ENCODE data around the gene NOS1AP. TPM values are rescaled to one million over a fixed set of nuclear protein-coding genes. Genes with fewer than 3 reads are reported as not detected.

NOS1AP gene
- total and polyA plus RNA-seq, 2 donors (not counting 3 experiments of a cell fraction or from before 2014, with no cell fraction given): 1.3 to 5.4 TPM

DNA sequence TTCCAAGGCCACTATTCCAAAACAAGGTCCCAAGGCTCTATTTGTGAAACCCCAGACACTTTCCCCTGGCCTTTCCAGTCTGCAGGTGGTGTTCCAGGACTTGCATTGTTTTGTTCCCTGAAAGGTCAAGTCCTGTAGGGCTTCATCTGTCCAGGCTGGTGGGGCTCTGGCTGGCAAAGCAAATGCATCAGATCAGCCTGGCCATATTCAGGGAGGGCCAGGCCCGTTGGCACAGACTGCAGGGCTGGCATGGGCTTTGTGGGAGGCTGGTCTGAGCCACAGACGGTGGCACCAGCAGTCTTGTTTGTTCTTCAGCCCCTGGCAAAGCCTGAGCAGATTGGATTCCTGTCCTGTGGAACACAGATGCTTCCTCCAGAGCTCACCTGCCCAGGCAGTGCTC, 214.2 kb downstream of the NOS1AP start:
- TF ChIP-seq JUN (IDR thresholded peaks at IDR 0.05; ENCODE audit: borderline replicate concordance, insufficient read depth, insufficient read length, low read depth): no peak
- no peak for TF ChIP-seq POLR2AphosphoS5 (IDR thresholded peaks at IDR 0.05; ENCODE audit: insufficient read depth, low read depth, low read length)
- TF ChIP-seq FOS (IDR thresholded peaks at IDR 0.05; ENCODE audit: borderline replicate concordance, insufficient read depth, low read length): no peak
- TF ChIP-seq, protein P1, sequence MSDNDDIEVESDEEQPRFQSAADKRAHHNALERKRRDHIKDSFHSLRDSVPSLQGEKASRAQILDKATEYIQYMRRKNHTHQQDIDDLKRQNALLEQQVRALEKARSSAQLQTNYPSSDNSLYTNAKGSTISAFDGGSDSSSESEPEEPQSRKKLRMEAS (IDR thresholded peaks at IDR 0.05; ENCODE audit: insufficient read depth, insufficient read length): no peak
- TF ChIP-seq MYC (IDR thresholded peaks at IDR 0.05; ENCODE audit: low read depth, low read length): no peak
- TF ChIP-seq EZH2 (IDR thresholded peaks at IDR 0.05; ENCODE audit: borderline replicate concordance, low read depth, low read length, severe bottlenecking): no peak
- TF ChIP-seq CTCF (IDR thresholded peaks at IDR 0.05; ENCODE audit: extremely low read depth in 1 of 2, insufficient read depth in 1 of 2, low read depth in 1 of 2, low read length in 2 of 2): no peak
- no peak for TF ChIP-seq POLR2A (IDR thresholded peaks at IDR 0.05; ENCODE audit: low read depth, low read length)
- H4K20me1 ChIP-seq (replicated peaks; ENCODE audit: control insufficient read depth, extremely low read depth, insufficient read depth, low read length): no peaks in the 10 kb centered on the region
- H3K27me3 ChIP-seq (ENCODE audit: control insufficient read depth in 2 of 2, insufficient read depth in 2 of 2, low read length in 2 of 2): no peaks in the 10 kb centered on the region
- no peaks in the 10 kb centered on the region for H3K9me1 ChIP-seq (replicated peaks; ENCODE audit: control insufficient read depth, extremely low read depth, insufficient read depth, low read length)
- POLR2A ChIA-PET: no interaction called here
- H3K4me2 ChIP-seq (ENCODE audit: insufficient read depth, low read length): no peak overlapping the region
- H3K79me2 ChIP-seq (ENCODE audit: control insufficient read depth, insufficient read depth, low read length): no peaks in the 10 kb centered on the region
- H3K27ac ChIP-seq (ENCODE audit: insufficient read depth, low read depth, low read length): no peak overlapping the region
- H3K9ac ChIP-seq (replicated peaks; ENCODE audit: extremely low read depth, insufficient read depth, low read length): no peak overlapping the region
- no peak overlapping the region for H3K4me3 ChIP-seq (replicated peaks in 1 of 3; ENCODE audit: insufficient read depth in 1 of 3, low read depth in 1 of 3, low read length in 3 of 3)
- intact Hi-C loops (cut with micrococcal nuclease): no loop called here
- no peak for FAIRE-seq
- no peak overlapping the region for H2AFZ ChIP-seq (ENCODE audit: low read depth, low read length)
- no peaks in the 10 kb centered on the region for H3K4me1 ChIP-seq (ENCODE audit: control insufficient read depth, extremely low read depth, insufficient read depth, low read length)
- no peaks in the 10 kb centered on the region for H3K9me3 ChIP-seq (replicated peaks; ENCODE audit: control insufficient read depth, insufficient read depth, low read length)
- no peaks in the 10 kb centered on the region for H3K36me3 ChIP-seq (ENCODE audit: control insufficient read depth in 2 of 2, extremely low read depth in 1 of 2, insufficient read depth in 2 of 2, low read length in 2 of 2)
- no TSS peak for BruUV-seq (replicated peaks)
- DNase-seq (ENCODE audit: low read depth, low spot score): peak; percentile 47
- CTCF ChIA-PET: no interaction called here
- dilution Hi-C loops (cut with MboI; ENCODE audit: extremely low pct_ligation_motif_present, low sequenced_read_pairs): no loop called here
